HCT116 (cell line): Measurements from ENCODE around the gene ZNF385A. TPM values are rescaled to one million over a fixed set of nuclear protein-coding genes. Genes with fewer than 3 reads are reported as not detected.

Experiments used
- ATAC-seq: fragments of 200-7000 bp; cut with Tn5 transposase; 2 replicates; pipeline ENCODE4 v1.9.1; 2020; ENCODE audit warnings: mild to moderate bottlenecking, moderate library complexity
- BruUV-seq: library from RNA; stranded (reverse); fragments of 400-500 nt; replicated peaks from 2 replicates; lab custom pipeline; 2021; lab: Mats Ljungman, UMichigan
- CTCF ChIA-PET: fragments of 300-600 bp; sonication (Branson Sonifier 250); formaldehyde crosslinking; loops from one replicate; lab custom pipeline; 2021; ENCODE audit warnings: antibody characterized with exemption; lab: Charles Lee
- POLR2A ChIA-PET: fragments of 300-600, 350-600 bp; sonication (Branson Sonifier 250); formaldehyde crosslinking; loops from one replicate; lab custom pipeline; 2021; ENCODE audit warnings: antibody characterized with exemption; lab: Charles Lee
- RAD21 ChIA-PET, 2 experiments: fragments of 300-600 bp; sonication (Branson Sonifier 250); formaldehyde crosslinking; loops; one replicate each; lab custom pipeline; 2023; ENCODE audit warnings: low total read pairs in 2 of 2; ENCODE audit not compliant: uncharacterized antibody in 2 of 2, unreplicated experiment in 2 of 2, low non-redundant PET in 1 of 2; lab: Charles Lee
- DNase-seq: peaks from one replicate; pipeline ENCODE4 v3.0.0-alpha.2; 2010; ENCODE audit warnings: low read depth, low spot score
- H2AFZ ChIP-seq: fragments of 200-600 bp; shearing (Covaris generic), sonication (generic); 2 replicates; pipeline ENCODE4 v1.6.1; 2017; ENCODE audit warnings: low read depth, mixed run types, mixed read lengths, antibody characterized with exemption, low read length; ENCODE audit not compliant: poor library complexity, severe bottlenecking
- H3K27ac ChIP-seq: 2 replicates; pipeline ENCODE4 v1.5.1; 2012; ENCODE audit warnings: low read depth, low read length
- H3K27me3 ChIP-seq: fragments of 200-600 bp; sonication (generic); 2 replicates; pipeline ENCODE4 v1.6.1; 2016; ENCODE audit warnings: mixed run types, low read length, mixed read lengths; ENCODE audit not compliant: insufficient read depth
- H3K36me3 ChIP-seq, 2 experiments: fragments of 200-500 bp in 1 of 2; fragments of 200-600 bp in 1 of 2; sonication (Bioruptor generic) in 1 of 2; sonication (generic) in 1 of 2; 2 replicates each; pipeline versions ENCODE4 v1.5.1 to v1.6.1; 2014 to 2016; ENCODE audit warnings: low read length in 2 of 2, inconsistent platforms in 1 of 2, mixed read lengths in 1 of 2, mixed run types in 1 of 2; ENCODE audit not compliant: insufficient read depth in 2 of 2, control insufficient read depth in 1 of 2
- H3K4me1 ChIP-seq, 2 experiments: fragments of 200-600 bp in 1 of 2; sonication (generic) in 1 of 2; 2 replicates each; pipeline versions ENCODE4 v1.5.1 to v1.6.1; 2012 to 2017; ENCODE audit warnings: low read length in 2 of 2, inconsistent platforms in 1 of 2, mild to moderate bottlenecking in 1 of 2, mixed read lengths in 1 of 2, mixed run types in 1 of 2, moderate library complexity in 1 of 2; ENCODE audit not compliant: insufficient read depth in 2 of 2, control insufficient read depth in 1 of 2
- H3K4me2 ChIP-seq: fragments of 200-600 bp; sonication (generic); 2 replicates; pipeline ENCODE4 v1.6.1; 2017; ENCODE audit warnings: mixed run types, low read length, mixed read lengths
- H3K4me3 ChIP-seq, 2 experiments: fragments of 200-600 bp in 1 of 2; sonication (generic) in 1 of 2; replicated peaks in 1 of 2; 2 replicates each; pipeline ENCODE4 v1.5.1; 2011 to 2016; ENCODE audit warnings: low read length in 2 of 2, control low read depth in 1 of 2, low read depth in 1 of 2, mild to moderate bottlenecking in 1 of 2, mixed read lengths in 1 of 2, mixed run types in 1 of 2
- H3K79me2 ChIP-seq: fragments of 200-600 bp; sonication (generic); 2 replicates; pipeline ENCODE4 v1.6.1; 2017; ENCODE audit warnings: mild to moderate bottlenecking, mixed run types, low read length, moderate library complexity, mixed read lengths; ENCODE audit not compliant: insufficient read depth
- H3K9ac ChIP-seq: fragments of 200-600 bp; sonication (generic); 2 replicates; pipeline ENCODE4 v1.6.1; 2016; ENCODE audit warnings: low read length, mixed read lengths
- H3K9me2 ChIP-seq: fragments of 200-600 bp; sonication (generic), shearing (Covaris generic); 2 replicates; pipeline ENCODE4 v1.6.1; 2017; ENCODE audit warnings: mixed run types, mild to moderate bottlenecking, moderate library complexity; ENCODE audit not compliant: insufficient read depth
- H3K9me3 ChIP-seq, 2 experiments: fragments of 200-500 bp in 1 of 2; fragments of 200-600 bp in 1 of 2; sonication (Bioruptor generic) in 1 of 2; sonication (generic) in 1 of 2; 2 replicates each; pipeline ENCODE4 v1.6.1; 2014 to 2017; ENCODE audit warnings: low read length in 2 of 2, mixed read lengths in 2 of 2, inconsistent platforms in 1 of 2, low read depth in 1 of 2, mild to moderate bottlenecking in 1 of 2, mixed run types in 1 of 2, moderate library complexity in 1 of 2; ENCODE audit not compliant: control insufficient read depth in 1 of 2, insufficient read depth in 1 of 2
- H4K20me1 ChIP-seq: fragments of 200-600 bp; sonication (generic), shearing (Covaris generic); 2 replicates; pipeline ENCODE4 v1.6.1; 2017; ENCODE audit warnings: mixed run types, mild to moderate bottlenecking, moderate library complexity; ENCODE audit not compliant: insufficient read depth
- CBX3 ChIP-seq: IDR thresholded peaks from 2 replicates; pipeline ENCODE4 v1.6.1; 2012; ENCODE audit warnings: low read depth
- CEBPB ChIP-seq: IDR thresholded peaks from 2 replicates; pipeline ENCODE4 v1.6.1; 2012; ENCODE audit warnings: low read depth
- EGR1 ChIP-seq: IDR thresholded peaks from 2 replicates; pipeline ENCODE4 v1.6.1; 2012; ENCODE audit warnings: low read depth
- ELF1 ChIP-seq: IDR thresholded peaks from 2 replicates; pipeline ENCODE4 v1.6.1; 2012; ENCODE audit warnings: low read depth, borderline replicate concordance
- EZH2 ChIP-seq: fragments of 200-600 bp; sonication (generic); IDR thresholded peaks from 2 replicates; pipeline ENCODE4 v1.6.1; 2017; ENCODE audit warnings: antibody characterized with exemption, mixed run types
- FOSL1 ChIP-seq: IDR thresholded peaks from 2 replicates; pipeline ENCODE4 v1.6.1; 2012; ENCODE audit warnings: low read depth
- MAX ChIP-seq: IDR thresholded peaks from 2 replicates; pipeline ENCODE4 v1.6.1; 2012
- POLR2A ChIP-seq: IDR thresholded peaks from 2 replicates; pipeline ENCODE4 v1.7.0; 2011; ENCODE audit warnings: borderline replicate concordance; ENCODE audit not compliant: insufficient read depth, insufficient read length; ENCODE audit errors: extremely low read depth
- POLR2AphosphoS5 ChIP-seq: IDR thresholded peaks from 2 replicates; pipeline ENCODE4 v1.6.1; 2011; ENCODE audit warnings: mild to moderate bottlenecking, low read depth, low read length, moderate library complexity
- RAD21 ChIP-seq: IDR thresholded peaks from 2 replicates; pipeline ENCODE4 v1.6.1; 2012; ENCODE audit warnings: low read depth, mild to moderate bottlenecking
- SIN3A ChIP-seq: IDR thresholded peaks from 2 replicates; pipeline ENCODE4 v1.6.1; 2012; ENCODE audit warnings: low read depth
- SP1 ChIP-seq: IDR thresholded peaks from 2 replicates; pipeline ENCODE4 v1.6.1; 2012; ENCODE audit warnings: low read depth
- ZBTB33 ChIP-seq: IDR thresholded peaks from 2 replicates; pipeline ENCODE4 v1.6.1; 2011; ENCODE audit warnings: mild to moderate bottlenecking, low read length, moderate library complexity; ENCODE audit not compliant: insufficient replicate concordance; ENCODE audit errors: extremely low read depth
- ZNF274 ChIP-seq: fragments of 200-500 bp; sonication (Bioruptor generic); IDR thresholded peaks from 2 replicates; pipeline ENCODE4 v1.6.1; 2014; ENCODE audit warnings: mild to moderate bottlenecking, low read depth, low read length, inconsistent platforms
- intact Hi-C: fragments of 100-400 bp; cut with micrococcal nuclease; formaldehyde crosslinking; loops from 2 replicates; pipeline ENCODE4 v1.10.0; 2022
- total RNA-seq: library from RNA; stranded (reverse); gene quantifications from one replicate; pipeline ENCODE4 v1.2.1, GENCODE V29; 2021; ENCODE audit not compliant: unreplicated experiment

The ZNF385A gene
- total RNA-seq, 1 experiment from 2014 or later = 34.7 TPM

GRCh38 chr12:54338698-54339296 lies 45.7 kb downstream of the ZNF385A start:
- Histone ChIP-seq H3K4me2 (no peak overlapping the region), H3K9me3 (no peaks in the 10 kb centered on the region), H3K27ac (no peak overlapping the region), H3K9me2 (no peaks in the 10 kb centered on the region), H3K4me1 (peaks cover 3 to 4% of the 10 kb centered on the region in 2 experiments; a peak in 2 of 4 replicates), H3K79me2 (peaks cover 89% of the 10 kb centered on the region), H4K20me1 (peaks cover 6% of the 10 kb centered on the region; the same call in 1 of the 2 replicates), H3K9ac (no peak overlapping the region), H2AFZ (no peak overlapping the region), H3K27me3 (no peaks in the 10 kb centered on the region), H3K36me3 (peaks cover 28 to 35% of the 10 kb centered on the region in 2 experiments), H3K4me3 (no peak overlapping the region)
- RAD21 ChIA-PET = no interaction called here
- DNase-seq (no peak), ATAC-seq (no peak)
- POLR2A ChIA-PET = interaction anchor here (0.6 kb wide), 1 partner anchor 12 kb away, joined by 3 read pairs; no protein-coding TSS in a partner anchor
- no TSS peak for BruUV-seq
- TF ChIP-seq EZH2 = no peak
- TF ChIP-seq CBX3 = no peak
- intact Hi-C loops = no loop called here
- CTCF ChIA-PET = interaction anchor here (4.9 kb wide), 1 partner anchor 13 kb away, joined by 63 read pairs; the partner anchor contains the start of gene COPZ1

- intact Hi-C loops = no loop called here
- no peak overlapping the region for H3K4me3 ChIP-seq
- no peak overlapping the region for H2AFZ ChIP-seq
- no peak overlapping the region for H3K4me2 ChIP-seq
- DNase-seq = no peak
- no peak overlapping the region for H3K27ac ChIP-seq
- peaks cover 20 to 28% of the 10 kb centered on the region in 2 experiments for H3K36me3 ChIP-seq
- ATAC-seq = no peak
- ChIA-PET CTCF (interaction anchor here (1.2 to 4.9 kb wide), 6 partner anchors 12 to 42 kb away, joined by 3 to 63 read pairs (median 10); partner anchors contain the start of genes COPZ1 and NFE2), POLR2A (interaction anchor here (2.2 to 2.6 kb wide), 2 partner anchors 10 to 13 kb away, joined by 8 to 20 read pairs; partner anchors contain the start of gene COPZ1), RAD21 (no interaction called here)
- H3K79me2 ChIP-seq = peaks cover 89% of the 10 kb centered on the region
- peaks cover 4 to 9% of the 10 kb centered on the region in 2 experiments; a peak in 3 of 4 replicates for H3K4me1 ChIP-seq
- peaks cover 9% of the 10 kb centered on the region; the same call in 1 of the 2 replicates for H4K20me1 ChIP-seq
- H3K9me2 ChIP-seq = no peaks in the 10 kb centered on the region
- no peak overlapping the region for H3K9ac ChIP-seq
- no peaks in the 10 kb centered on the region for H3K27me3 ChIP-seq
- BruUV-seq = no TSS peak
- no peaks in the 10 kb centered on the region for H3K9me3 ChIP-seq
- TF ChIP-seq FOSL1 (no peak), POLR2A (no peak), SIN3A (no peak), SP1 (no peak), POLR2AphosphoS5 (no peak), CEBPB (no peak), EGR1 (no peak), RAD21 (no peak), ZNF274 (no peak), MAX (no peak), ELF1 (no peak), ZBTB33 (no peak), EZH2 (no peak)
These were observed 46.5 kb downstream of the ZNF385A start for GRCh38 chr12:54337854-54338650.
